Measurements from ENCODE around the gene FAM184A.
"Not testable (repeated sequence)": the region's sequence is repeated elsewhere in the genome, so short reads cannot be mapped to it uniquely, and the experiment has no call there.

Gene FAM184A, protein sequence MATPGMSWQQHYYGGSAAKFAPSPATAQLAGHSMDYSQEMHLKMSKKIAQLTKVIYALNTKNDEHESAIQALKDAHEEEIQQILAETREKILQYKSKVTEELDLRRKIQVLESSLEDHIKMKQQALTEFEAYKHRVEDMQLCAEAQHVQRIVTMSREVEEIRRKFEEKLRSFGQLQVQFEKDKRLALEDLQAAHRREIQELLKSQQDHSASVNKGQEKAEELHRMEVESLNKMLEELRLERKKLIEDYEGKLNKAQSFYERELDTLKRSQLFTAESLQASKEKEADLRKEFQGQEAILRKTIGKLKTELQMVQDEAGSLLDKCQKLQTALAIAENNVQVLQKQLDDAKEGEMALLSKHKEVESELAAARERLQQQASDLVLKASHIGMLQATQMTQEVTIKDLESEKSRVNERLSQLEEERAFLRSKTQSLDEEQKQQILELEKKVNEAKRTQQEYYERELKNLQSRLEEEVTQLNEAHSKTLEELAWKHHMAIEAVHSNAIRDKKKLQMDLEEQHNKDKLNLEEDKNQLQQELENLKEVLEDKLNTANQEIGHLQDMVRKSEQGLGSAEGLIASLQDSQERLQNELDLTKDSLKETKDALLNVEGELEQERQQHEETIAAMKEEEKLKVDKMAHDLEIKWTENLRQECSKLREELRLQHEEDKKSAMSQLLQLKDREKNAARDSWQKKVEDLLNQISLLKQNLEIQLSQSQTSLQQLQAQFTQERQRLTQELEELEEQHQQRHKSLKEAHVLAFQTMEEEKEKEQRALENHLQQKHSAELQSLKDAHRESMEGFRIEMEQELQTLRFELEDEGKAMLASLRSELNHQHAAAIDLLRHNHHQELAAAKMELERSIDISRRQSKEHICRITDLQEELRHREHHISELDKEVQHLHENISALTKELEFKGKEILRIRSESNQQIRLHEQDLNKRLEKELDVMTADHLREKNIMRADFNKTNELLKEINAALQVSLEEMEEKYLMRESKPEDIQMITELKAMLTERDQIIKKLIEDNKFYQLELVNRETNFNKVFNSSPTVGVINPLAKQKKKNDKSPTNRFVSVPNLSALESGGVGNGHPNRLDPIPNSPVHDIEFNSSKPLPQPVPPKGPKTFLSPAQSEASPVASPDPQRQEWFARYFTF
- 0 to 2.6 (median 0.25) reads per million in 17 experiments for total RNA-seq

DNA sequence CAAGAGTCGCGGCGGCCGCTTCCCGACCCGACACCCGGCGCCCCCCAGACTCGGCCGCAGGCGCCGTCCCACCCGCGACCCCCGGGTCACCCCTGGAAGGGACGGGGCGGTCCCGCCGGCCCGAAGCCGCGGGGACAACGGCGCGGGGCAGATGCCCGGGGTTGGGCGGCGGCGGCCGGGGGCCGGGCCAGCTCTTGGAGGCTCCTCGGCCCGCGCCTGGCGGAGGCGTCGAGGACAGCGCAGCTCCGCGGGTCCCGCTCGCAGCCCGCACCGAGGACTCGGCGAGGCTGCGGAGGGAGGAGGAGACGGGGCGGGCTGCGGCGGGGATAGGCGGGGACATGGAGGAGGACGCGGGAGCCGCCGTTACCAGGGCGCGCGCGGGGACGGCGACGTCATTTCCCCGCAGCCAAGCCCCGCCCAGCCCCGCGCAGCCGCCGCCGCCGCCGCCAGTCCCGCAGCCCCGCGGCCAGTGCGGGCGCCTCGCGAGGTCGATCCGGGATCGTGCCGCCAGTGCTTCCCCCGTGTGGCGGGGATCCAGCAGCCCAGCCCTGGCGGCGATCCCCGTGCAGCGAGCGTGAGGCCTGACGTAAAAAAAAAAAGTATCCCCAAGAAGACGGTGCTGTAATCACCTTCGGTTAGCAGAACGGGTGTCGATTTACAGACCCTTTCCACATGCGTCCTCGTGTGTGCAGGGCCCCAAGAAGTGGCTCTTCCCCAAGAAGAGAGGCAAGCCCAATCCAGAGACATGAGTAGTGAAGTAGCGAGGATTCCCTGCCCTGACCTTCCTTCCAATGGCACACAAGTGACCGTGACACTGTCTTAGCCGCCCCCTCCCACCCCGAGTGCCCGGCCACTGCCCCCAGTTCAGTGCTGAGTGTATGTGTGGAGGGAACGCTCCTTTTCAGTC is at the start of gene FAM184A:
FAM184A (minus strand) TSS at position 289 of the 907 bp plus-strand sequence. CDS start 365 bp downstream, outside the sequence.
- DNase-seq, result peak; percentile 58 to 78 (median 64)

DNA sequence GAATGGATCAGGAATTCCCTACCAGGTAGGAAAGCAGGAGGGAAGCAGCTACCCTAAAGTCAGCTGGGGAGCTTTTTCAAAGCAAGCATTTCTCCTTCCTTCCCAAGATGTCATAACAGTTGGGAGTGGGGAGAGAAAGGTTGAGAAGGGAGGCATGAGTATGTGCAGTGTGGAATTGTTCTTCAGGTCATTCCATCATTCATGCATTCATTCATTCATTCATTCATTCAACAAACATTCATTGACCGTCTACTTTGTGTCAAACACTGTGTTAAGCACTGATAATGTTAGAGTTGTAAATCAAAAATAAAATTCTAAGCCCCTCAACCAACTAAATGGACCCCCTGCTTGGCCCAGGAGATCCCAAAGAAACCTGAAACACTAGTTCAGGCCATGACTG is 49.2 kb upstream of the FAM184A start:
- DNase-seq, result no peak

DNA sequence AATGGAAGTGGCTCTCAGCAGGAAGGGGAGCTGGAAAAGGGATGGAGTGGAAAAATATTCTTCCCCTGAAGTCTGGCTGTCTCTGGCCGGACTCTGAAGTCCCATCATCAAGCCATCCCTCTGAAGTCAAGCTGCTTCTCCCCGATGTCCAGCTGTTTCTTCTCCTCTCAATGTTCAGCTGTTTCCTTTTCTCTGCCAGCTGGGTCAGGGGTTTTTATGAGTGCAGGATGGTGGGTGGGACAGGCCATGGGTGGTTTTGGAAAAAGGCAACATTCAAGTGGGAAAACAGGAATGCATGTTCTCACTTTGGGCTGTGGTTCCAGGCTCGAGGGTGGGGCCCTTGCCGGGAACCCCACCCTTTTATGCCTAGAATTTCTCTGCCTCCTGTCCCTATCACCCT is 48.4 kb upstream of the FAM184A start:
- DNase-seq, result no peak

DNA sequence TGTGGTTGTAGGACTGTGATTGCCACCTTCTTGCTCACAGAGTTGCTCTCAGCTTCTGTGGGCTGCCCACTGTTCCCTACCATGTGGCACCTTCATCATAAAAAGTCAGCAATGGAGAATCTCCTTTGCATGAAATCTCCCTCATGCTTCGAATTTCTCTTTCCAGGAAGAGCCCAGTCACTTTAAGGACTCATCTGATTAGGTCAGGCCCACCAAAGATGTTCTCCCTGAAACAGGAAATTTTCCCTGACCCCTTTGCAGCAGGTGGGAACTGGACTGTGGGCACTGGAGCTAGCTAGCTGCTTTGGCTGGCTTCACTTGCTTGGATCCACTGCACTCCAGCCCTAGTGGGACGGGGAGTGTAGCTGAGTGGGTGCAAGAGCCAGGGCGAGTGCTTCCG is 47.7 kb upstream of the FAM184A start:
- no peak for DNase-seq

DNA sequence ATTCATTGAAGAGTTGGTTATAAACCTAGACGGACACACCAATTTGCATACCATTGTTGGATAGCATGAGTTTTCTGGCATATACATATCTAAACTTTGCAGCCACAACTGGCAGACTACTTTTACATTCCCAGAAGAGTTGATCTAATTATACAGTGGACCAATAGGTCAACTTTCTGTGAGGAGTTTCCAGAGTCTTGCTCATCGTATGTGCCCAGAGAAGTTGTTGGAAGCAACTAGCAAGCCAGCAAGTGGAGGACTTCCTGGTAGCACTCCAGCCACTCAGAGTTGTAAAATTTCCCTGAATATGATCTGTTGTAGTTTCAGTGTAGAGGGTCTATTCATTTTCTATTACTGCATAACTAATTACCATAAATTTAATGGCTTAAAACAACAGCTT is 47.1 kb upstream of the FAM184A start:
- no peak for DNase-seq

DNA sequence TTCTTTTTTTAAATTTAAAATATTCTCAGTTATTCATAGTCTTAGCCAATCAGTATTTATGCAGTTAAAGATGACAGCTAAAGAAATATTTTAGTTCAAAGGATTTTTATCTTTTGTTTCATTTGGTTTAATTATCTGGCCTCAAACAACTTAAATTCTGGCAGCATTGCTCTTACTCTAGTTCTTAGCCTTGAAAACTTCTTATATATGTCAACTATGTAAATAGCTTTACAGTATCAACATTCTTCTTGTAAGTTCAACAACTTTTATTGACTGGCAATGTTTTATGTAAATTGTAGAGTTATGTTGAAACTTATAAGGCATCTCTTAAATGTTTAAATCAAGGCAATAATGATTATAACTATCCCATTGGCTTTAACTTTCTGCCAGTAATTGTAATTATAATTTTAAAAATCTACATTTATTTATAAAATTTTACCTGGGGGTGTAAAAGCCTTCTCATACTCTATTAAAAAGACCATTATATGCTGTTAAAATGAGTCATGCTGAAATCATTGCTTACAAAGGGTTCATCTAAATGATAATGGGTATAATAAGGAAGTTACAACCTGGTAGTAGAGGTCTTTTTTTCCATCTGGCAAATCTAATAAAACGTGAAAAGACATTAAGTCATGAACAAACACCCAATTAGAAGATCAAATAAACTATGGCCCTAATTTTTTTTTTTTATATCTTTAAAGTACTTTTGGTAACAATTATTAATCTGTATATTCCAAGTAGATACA is 45.8 kb upstream of the FAM184A start:
- no peak for DNase-seq

DNA sequence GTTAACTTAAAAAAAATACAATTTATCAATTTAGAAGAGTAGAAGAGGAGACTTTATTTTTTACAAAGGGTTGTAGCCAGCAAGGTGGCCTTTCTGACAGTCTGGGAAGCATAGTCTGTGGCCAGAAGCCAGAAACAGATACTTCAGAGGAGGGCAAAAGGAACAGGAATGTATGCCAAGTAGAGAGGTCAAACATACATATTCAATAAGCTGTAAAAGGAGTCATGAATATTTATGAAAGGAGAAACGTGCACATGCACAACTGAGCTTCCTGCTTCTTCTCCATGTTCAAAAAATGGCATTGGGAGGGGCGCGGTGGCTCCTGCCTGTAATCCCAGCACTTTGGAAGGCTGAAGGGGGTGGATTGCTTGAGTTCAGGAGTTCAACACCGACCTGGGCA is 43.9 kb upstream of the FAM184A start:
- no peak for DNase-seq

DNA sequence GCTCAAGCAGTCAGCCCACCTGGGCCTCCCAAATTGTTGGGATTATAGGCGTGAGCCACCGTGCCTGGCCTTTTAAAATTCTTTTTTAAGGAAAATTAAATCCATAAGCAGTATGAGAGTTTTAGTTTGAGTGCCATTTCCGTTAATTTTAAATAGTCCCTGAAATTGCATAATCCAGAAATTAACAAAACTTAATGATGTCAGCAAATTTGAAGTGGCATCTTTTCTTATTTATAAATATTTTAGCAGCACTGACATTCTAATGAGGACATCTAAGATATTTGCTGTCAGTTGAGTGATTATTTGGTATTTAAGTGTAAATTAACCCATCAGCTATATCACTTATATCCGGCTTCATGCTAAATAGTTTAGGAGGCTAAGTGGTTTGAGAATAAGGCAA is 42.9 kb upstream of the FAM184A start:
- DNase-seq, result no peak

DNA sequence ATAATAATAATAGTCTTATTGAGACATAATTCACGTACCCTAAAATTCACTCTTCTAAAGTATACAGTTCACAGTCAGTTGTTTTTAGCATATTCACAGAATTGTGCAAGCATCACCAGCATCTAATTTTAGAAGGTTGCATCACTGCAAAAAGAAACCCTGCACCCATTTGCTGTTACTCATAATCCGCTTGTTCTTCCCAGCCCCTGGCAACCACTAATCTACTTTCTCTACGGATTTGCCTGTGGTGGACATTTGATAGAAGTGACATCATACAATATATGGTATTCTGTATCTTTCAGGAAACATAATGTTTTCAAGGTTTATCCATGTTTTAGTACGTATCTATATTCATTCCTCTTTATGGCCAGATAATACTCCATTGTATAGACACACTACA is 41.5 kb upstream of the FAM184A start:
- peak; percentile 47 to 76 (median 64) for DNase-seq

DNA sequence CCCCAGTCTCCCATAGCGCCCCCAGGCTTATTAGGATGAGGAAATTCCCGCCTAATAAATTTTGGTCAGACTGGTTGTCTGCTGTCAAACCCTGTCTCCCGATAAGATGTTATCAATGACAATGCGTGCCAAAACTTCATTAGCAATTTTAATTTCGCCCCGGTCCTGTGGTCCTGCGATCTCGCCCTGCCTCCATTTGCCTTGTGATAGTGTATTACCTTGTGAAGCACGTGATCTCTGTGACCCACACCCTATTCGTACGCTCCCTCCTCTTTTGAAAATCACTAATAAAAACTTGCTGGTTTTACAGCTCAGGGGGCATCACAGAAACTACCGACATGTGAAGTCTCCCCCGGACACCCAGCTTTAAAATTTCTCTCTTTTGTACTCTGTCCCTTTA is 40.6 kb upstream of the FAM184A start:
- DNase-seq, result not testable (repeated sequence)

DNA sequence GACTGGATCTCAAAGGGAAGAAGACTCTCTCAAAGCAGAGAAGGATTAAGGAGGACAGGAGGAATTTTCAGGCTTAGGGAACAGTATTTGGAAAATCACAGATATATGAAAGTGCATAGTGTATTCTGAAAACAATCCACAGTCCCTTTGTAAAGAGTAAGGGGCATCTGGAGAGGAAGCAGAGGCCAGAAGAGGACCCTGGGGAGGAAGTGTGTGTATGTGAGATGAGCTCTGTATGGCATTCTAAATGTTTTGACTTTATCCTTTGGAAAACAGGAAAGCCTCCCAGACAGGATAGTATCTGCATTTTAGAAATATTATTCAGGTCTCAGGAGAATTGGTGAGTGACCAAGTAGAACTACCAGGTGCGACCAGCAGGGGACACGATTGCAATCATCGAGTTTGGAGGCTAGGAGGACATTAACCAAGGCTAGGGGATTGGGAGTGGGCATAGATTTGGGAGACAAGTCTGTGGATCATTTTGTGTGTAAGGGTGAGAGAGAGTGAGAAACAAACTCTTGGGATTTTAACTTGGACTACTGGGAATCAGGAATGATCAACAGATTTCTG is 38.3 kb upstream of the FAM184A start:
- no peak for DNase-seq

DNA sequence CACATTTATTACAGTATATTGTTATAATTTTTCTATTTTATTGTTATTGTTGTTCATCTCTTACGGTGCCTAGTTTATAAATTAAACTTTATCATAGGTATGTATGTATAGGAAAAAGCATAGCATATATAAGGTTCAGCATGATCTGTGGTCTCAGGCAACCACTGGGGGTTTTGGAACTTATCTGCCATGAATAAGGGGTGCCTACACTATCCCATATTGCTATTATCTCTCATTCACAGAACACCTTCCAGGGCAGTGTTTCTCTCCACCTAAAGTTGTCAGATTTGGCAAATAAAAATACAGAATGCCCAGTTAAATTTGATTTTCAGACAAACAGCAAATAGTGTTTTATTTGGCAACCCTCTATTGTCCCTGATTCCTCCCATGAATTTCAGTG is 35.5 kb upstream of the FAM184A start:
- DNase-seq, result no peak

DNA sequence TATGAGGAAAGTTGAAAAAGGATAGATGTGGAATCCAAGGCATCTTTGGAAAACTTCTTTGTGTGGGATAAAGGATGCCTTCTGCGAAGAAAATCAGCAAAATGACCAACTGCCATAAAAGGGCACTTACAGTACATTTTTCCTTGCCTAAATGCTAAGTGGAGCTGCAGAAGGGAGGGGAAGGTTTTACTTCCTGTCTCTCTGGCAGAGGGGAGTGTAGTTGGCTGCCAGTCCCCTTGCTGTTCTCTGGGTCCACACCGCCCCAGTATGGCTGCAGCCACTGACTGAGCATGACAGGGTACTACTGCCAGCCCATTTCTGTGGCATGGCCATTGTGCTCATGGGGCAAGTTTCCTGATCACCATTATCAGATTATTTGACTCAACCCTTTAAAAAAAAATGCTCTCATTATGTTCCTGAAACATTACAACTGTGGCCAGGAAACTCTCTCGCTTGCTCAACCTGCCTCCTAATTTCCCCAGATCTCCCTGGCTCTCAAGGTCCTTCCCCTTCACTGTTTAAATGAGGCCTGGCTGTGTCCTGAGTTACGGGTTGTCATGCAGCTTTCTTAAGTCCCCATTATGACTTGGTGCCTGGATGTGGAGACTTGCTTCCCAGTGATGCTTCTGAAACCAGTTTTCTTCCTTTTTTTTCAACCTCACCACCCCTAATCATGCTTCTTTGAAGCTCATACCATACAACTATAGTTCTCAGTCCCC is 34.5 kb upstream of the FAM184A start:
- peak; percentile 55 to 76 (median 64) for DNase-seq

DNA sequence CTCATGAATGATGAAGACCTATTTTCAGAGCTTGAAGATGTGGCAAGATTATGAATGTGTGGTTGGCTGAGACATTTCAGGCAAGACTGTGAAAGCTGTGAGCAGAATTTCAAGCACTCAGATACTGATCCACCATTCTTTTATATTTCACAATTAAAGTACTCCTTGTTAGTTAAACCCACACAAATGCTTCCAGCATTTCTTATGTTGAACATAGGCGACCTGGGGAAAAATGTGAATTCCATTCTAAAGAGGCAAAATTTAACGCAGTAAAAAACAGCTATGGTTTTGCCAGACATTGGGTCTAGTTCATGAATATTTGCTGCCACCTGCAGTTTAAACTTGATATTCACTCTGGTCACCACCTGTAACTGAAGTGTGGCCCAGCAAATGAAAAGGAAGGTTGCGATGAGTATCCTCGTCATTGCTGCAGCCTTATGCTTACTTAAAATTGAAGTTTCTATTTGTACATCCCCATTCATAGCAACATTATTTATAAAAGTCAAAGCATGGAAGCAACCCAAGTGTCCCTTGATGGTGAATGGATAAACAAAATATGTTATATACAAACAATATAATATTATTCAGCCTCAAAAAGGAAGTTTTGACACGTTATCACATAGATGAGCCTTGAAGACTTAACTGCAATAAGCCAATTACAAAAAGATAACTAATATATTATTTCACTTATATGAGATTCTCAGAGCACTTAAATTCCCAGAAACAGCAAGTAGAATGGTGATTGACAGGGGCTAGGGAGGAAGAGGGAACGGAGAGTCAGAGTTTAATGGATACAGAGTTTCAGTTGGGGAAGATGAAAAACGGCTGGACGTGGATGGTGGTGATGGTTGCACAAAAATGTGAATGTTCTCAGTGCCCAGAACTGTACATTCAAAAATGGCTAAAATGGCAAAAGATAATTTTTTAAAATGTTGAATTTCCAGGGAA is 32.4 kb upstream of the FAM184A start:
- DNase-seq, result peak; percentile 63 to 71 (median 66)

DNA sequence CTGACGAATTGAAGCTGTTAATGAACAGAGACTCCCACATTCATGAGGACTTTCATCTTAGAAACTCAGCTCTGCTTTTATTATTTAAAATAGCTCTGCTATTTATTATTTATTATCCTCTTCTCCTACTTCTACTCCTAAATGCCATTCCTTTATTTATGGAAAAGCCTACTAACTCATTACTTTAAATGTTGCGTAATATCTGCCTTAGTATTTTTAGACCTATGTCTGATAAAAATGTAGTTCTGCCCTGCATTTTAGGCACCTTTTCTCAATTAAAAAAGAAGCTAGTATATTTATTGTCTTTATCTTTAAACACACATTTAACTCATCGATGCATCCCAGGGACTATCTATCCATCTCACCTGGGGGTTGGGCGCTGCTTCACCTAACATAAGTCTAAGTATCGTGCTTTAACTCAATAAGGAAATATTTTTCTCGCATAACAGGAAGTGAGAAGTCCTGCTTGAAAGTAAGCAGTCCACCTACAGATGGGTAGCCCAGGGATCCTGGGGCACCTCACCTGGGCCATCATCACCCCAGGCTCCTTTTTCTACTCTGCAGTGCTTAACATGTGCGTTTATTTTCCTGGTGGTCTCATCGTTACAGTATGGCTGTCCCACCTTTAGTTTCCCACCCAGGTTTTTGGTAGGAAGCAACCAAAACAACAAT is 31.3 kb upstream of the FAM184A start:
- no peak for DNase-seq

DNA sequence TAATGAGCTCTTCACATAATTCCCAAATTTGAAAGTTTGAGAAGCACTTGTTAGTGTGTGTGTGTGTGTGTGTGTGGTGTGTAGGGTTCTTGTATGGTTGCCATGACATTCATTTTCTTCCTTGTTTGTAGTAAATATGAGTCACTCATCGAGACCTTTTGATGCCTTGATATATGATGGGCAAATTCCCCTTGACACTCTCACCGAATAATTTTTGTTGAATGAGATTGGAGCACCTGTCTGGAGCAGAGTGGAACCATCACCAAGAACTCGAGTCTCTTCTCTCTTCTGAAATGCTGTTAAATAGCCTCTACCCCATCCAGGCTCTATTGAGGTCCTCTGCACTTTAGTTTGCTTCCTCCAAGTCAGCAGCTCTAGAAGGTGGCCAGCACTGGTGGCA is 29.6 kb upstream of the FAM184A start:
- no peak for DNase-seq

DNA sequence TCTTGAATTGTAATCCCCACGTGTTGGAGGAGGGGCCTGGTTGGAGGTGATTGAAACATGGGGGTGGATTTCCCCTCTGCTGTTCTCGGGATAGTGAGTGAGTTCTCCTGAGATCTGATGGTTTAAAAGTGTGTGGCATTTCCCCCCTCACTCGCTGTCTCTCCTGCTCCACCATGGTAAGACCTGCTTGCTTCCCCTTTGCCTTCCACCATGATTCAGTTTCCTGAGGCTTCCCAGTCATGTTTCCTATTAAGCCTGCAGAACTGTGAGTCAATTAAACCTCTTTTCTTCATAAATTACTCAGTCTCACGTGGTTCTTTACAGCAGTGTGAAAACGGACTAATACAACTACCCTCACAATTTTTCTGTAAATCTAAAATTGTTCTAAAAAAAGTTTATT is 26.8 kb upstream of the FAM184A start:
- DNase-seq, result peak in 3 of 4 experiments; percentile 10 to 42 (median 22)

DNA sequence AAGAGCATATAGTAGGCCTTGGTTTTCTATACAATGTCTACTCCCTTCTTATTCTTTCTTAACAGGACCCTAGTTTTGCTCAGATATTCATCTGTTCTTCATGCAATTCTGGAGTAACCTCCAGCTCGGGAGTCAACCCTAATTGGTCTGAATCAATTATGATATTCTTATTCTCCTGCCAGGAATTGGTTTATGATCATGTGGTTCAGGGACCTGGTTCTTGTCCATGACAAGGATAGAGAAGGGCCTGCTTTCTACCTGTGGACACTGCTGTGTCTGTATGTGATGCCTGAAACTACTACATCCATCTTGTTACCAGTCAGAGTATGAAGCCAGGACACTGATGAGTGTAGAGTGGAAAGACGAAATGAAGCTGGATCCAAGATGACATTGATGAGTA is 24.4 kb upstream of the FAM184A start:
- no peak for DNase-seq

All from suppressor macrophage (primary cell).